PFSK-1 (cell line): ENCODE measurements around the gene EPC1.

Source experiments
- FOXP2 ChIP-seq: optimal IDR thresholded peaks from 2 replicates; pipeline ENCODE3; 2011; ENCODE audit warnings: borderline replicate concordance, control low read depth, inconsistent platforms; ENCODE audit not compliant: insufficient read depth; ENCODE audit errors: extremely low read length, extremely low read depth
- POLR2AphosphoS5 ChIP-seq: IDR thresholded peaks from 2 replicates; pipeline ENCODE4 v1.6.1; 2012; ENCODE audit warnings: low read depth, mild to moderate bottlenecking, control low read depth, low read length, moderate library complexity
- SIN3A ChIP-seq: IDR thresholded peaks from 2 replicates; pipeline ENCODE4 v1.6.1; 2012; ENCODE audit warnings: mild to moderate bottlenecking, low read length, moderate library complexity, borderline replicate concordance; ENCODE audit not compliant: insufficient read depth
- TAF1 ChIP-seq: IDR thresholded peaks from 2 replicates; pipeline ENCODE4 v1.6.1; 2012; ENCODE audit warnings: low read length, control low read depth, borderline replicate concordance; ENCODE audit not compliant: insufficient read depth
- TF ChIP-seq, protein P1 (sequence below), 2 experiments: IDR thresholded peaks; 2 replicates each; pipeline versions ENCODE4 v1.6.1 to v1.8.0; 2011 to 2012; ENCODE audit warnings: low read depth in 2 of 2, low read length in 2 of 2, control low read depth in 1 of 2, inconsistent platforms in 1 of 2, mild to moderate bottlenecking in 1 of 2, moderate library complexity in 1 of 2; ENCODE audit not compliant: insufficient read depth in 1 of 2

Gene EPC1

DNA sequence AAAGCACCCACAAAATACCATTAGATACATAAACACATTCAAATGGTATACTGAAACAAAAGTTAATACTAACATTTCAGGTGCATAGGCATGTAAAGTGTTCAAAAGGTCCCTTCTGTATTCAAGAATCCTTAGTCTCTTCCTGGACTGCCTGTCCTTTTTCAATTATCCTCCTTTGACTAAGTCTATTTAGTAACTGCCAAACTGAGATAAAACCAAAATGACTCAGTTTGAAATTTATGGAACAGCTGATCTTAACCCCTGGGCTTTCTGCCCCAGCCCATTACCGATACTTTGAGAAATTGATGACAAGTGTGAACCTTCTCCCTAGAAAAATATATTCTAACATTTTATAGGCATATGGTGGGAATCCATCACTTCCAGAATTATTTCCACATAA lies 5.4 kb downstream of the EPC1 start:
- no peak for TF ChIP-seq FOXP2
- TF ChIP-seq TAF1, result no peak
- TF ChIP-seq, protein P1, sequence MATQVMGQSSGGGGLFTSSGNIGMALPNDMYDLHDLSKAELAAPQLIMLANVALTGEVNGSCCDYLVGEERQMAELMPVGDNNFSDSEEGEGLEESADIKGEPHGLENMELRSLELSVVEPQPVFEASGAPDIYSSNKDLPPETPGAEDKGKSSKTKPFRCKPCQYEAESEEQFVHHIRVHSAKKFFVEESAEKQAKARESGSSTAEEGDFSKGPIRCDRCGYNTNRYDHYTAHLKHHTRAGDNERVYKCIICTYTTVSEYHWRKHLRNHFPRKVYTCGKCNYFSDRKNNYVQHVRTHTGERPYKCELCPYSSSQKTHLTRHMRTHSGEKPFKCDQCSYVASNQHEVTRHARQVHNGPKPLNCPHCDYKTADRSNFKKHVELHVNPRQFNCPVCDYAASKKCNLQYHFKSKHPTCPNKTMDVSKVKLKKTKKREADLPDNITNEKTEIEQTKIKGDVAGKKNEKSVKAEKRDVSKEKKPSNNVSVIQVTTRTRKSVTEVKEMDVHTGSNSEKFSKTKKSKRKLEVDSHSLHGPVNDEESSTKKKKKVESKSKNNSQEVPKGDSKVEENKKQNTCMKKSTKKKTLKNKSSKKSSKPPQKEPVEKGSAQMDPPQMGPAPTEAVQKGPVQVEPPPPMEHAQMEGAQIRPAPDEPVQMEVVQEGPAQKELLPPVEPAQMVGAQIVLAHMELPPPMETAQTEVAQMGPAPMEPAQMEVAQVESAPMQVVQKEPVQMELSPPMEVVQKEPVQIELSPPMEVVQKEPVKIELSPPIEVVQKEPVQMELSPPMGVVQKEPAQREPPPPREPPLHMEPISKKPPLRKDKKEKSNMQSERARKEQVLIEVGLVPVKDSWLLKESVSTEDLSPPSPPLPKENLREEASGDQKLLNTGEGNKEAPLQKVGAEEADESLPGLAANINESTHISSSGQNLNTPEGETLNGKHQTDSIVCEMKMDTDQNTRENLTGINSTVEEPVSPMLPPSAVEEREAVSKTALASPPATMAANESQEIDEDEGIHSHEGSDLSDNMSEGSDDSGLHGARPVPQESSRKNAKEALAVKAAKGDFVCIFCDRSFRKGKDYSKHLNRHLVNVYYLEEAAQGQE (IDR thresholded peaks at IDR 0.05; ENCODE audit: insufficient read depth in 1 of 2, low read depth in 2 of 2, low read length in 2 of 2), result no peak

DNA sequence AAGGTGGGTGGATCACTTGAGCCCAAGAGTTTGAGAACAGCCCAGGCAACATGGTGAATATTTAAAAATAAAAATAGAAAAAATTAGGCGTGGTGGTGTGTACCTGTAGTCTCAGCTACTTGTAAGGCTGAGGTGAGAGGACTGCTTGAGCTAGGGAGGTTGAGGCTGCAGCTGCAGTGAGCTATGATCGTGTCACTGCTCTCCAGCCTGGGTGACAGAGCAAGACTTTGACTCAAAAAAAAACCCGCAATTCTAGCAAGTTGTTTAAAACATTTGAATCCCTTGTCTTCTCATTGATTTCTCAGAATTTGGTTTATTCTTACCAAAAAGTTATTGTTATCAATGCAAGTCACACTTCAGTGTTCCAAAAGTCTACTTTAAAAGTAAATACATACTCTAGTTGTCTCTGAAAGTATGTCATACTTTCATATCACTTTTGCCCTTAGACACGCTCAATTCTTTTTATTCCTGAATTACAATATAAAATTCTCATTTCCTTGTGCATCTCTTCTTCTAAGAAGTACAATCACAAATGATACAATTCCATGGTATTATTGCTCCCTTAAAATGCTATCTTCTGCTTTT lies 6.3 kb downstream of the EPC1 start:
- TF ChIP-seq TAF1 (no peak), FOXP2 (no peak), POLR2AphosphoS5 (no peak), SIN3A (no peak)
- TF ChIP-seq, protein P1 (IDR thresholded peaks at IDR 0.05; ENCODE audit: insufficient read depth in 1 of 2, low read depth in 2 of 2, low read length in 2 of 2), result no peak

DNA sequence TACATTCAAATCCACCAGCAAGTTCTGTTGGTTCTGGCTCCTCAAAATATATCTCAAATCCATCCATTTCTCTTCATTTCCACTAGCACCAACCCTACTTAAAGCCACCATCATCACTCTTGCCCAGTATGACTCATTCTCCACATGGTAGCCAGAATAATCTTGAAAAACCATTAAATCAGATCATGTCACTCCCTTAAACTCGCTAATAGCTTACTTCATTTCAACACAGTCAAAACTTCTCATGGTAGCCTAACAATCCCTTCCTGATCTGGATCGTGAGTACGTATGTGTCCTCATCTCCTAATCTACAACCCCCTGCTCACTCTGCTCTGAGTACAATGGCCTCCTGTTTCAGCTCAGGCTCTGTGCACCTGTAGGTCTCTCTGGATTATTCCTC lies 8.7 kb downstream of the EPC1 start:
- TF ChIP-seq, protein P1 (IDR thresholded peaks at IDR 0.05; ENCODE audit: insufficient read depth in 1 of 2, low read depth in 2 of 2, low read length in 2 of 2), result no peak
- TF ChIP-seq TAF1 (no peak), FOXP2 (no peak), SIN3A (no peak), POLR2AphosphoS5 (no peak)

DNA sequence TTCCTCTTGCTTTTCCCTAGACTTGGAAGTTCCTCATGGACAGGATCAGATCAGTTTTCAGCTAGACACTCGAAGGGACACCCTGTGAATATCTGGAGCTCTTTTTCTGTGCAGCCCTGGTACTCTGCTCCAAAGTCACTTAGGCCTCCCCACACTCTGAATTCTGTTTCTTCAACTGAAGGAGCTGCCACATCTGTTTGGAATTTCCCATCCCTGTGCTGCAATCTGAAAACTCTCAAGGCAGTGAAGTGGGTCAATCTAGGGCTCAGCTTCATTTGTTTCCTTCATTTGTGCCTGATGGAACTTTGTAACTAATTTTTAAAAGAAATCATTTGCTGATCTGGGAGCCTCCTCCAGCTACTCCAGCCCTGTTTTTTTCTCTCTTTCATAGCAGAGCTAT lies 9.6 kb downstream of the EPC1 start:
- TF ChIP-seq SIN3A (no peak), FOXP2 (no peak), TAF1 (no peak), POLR2AphosphoS5 (no peak)
- TF ChIP-seq, protein P1 (IDR thresholded peaks at IDR 0.05; ENCODE audit: insufficient read depth in 1 of 2, low read depth in 2 of 2, low read length in 2 of 2), result no peak

DNA sequence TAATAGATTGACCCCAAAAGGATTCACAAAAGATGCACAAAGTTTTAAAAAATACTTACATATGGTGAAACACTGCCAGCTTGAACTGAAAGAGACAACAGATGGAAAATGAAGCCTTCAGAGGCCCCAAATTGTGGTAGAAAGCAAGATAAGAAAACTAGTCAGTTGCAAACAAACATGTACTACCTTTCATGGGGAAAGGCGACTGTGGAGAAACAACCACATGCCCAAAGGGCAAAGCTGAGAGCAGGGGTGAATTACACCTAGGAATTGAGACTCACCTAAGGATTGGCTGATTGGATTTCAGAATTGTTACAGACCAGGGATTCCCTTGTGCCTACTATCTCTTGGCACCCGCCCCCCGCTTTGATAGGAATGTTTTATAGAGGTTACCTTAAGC lies 13.1 kb downstream of the EPC1 start:
- TF ChIP-seq, protein P1 (IDR thresholded peaks at IDR 0.05; ENCODE audit: insufficient read depth in 1 of 2, low read depth in 2 of 2, low read length in 2 of 2), result no peak
- no peak for TF ChIP-seq TAF1
- TF ChIP-seq POLR2AphosphoS5, result no peak
- TF ChIP-seq FOXP2, result no peak
- TF ChIP-seq SIN3A, result no peak
